IPS-11a (cell line): Measurements from ENCODE around the gene PON3.

Experiments
- H3K4me3 ChIP-seq: one replicate; pipeline ENCODE4 v1.5.1; 2013; ENCODE audit warnings: low read depth, low read length, control low read depth

Gene PON3

DNA sequence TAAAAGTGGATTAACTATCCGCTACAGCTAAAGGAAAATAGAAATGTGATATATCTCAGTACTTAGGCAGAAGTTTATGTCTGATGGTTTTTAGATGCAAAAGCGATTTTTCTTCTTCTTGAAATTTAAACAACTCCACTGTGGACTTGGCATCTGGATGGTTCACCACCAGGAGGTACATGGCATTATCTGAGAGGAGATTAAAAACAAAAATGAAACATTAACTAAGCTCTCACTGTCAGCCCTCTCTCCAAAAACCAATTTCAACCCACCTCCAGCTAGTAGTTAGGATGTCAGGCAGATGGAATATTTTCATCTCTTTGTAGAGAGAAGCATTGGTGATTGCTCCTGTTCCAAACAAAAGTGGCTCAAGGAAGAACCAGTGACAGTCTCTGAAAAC lies 84.8 kb downstream of the PON3 start:
- no peak overlapping the region for H3K4me3 ChIP-seq

DNA sequence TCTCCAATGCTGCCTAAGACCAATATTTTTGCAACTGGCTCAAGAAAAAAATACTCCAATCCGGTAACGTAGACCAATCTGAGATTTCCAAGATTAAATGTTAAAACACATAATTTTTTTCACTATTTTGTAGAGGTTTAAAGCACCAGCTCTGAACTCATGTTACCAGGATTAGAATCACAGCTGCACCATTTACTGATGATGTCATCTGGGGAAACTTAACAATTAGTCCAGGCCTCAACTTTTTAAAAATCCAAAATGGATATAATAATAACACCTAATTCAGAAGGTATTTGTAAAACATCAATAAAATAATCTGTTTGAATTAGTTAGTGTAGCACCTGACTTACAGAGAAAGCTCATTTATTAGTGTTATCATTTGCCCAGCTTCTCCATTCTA lies 86.2 kb downstream of the PON3 start:
- H3K4me3 ChIP-seq: no peak overlapping the region
